Measurements from ENCODE around the gene MFGE8.
A peak's percentile ranks its signal among the peaks of the same experiment; 100 is the strongest.

The MFGE8 gene

GRCh38 chr15:88917760-88918159 lies 4.6 kb upstream of the MFGE8 start:
- no peak for DNase-seq

DNA sequence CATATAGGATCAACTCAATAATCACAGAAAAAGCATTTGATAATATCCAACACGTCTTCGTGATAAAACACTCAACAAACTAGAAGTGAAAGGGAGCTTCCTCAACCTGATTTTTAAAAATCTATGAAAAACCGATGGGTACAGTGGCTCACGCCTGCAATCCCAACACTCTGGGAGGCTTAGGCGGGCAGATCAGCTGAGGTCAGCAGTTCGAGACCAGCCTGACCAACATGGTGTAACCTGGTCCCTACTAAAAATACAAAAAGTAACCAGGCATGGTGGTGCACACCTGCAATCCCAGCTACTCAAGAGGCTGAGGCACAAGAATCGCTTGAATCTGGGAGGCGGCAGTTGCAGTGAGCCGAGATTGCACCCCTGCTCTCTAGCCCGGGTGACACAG lies 2.2 kb upstream of the MFGE8 start:
- DNase-seq, result no peak

DNA sequence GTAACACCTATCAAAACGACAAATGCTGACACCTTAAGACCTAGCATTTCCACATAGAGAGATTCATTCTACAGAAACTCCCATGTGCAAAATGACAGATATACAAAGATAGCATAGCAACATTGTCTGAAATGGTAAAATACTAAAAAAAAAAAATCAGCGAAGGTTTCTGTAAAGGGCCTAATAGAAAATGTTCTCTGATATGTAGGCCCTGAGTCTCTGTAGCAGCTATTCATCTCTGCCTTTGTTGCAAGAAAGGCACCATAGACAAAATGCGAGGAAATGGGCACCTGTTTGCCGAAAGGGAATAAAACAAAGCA lies 631 bp upstream of the MFGE8 start:
- DNase-seq, result no peak

DNA sequence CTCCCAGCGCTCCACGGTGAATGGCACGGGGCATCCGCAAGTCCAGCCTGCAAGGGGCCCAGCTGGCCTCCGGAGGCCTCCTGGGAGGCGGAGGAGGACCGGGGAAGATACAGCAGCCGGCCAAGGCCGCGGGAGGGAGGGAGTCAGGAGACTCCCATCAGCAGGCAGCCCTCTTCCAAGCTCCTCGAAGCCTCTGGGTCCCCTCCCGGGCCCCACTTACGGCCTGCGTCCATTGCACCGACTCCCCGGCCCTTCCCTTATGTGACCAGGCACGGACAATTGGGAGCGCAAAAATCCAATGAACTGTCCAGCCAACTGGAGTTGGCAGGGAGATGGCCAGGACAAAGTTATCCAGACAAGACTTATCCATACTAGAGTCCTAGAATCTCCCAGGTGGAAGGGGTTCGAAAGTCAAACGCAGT lies 668 bp downstream of the MFGE8 start:
- DNase-seq, result no peak

DNA sequence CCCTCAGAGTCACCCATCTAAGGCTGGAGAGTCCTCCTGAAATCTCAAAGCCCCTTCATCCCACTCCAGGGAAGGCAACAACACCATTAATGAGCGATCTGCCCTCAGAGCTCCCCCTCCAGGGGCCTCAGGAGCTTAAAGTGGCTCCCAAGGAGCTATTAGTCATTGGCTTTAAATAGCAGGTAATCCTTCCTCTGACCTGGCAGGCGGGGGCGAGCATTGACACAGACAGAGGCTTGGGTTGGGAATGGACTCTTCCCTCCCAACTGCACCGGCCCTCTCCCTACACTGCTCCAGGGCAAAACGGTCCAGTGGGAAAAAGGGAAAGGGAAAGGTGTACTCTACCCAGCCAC lies 1.4 kb downstream of the MFGE8 start:
- no peak for DNase-seq

GRCh38 chr15:88909956-88910831 lies 3.0 kb downstream of the MFGE8 start:
- no peak for DNase-seq

- no peak for DNase-seq
Observed at GRCh38 chr15:88908697-88909621, 4.2 kb downstream of the MFGE8 start.

DNA sequence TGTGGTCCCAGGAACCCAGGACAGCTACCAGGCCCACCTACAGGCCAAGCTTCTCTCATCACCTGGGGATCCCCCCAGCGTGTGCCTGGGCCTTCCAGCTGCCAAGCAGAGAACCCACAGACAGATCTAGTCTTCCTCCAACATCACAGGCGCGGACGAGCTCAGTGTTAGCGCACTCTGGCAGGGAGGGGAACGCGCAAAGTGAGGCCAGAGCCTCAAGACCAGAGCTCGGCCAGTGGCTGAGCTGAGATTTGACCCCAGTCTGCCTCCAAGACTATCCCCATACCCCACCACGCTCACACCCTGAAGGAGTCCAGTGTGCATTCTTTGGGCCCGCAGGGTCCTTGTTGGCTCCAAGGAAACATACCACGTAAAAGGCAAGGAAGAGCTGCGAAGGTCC lies 5.1 kb downstream of the MFGE8 start:
- no peak for DNase-seq

DNA sequence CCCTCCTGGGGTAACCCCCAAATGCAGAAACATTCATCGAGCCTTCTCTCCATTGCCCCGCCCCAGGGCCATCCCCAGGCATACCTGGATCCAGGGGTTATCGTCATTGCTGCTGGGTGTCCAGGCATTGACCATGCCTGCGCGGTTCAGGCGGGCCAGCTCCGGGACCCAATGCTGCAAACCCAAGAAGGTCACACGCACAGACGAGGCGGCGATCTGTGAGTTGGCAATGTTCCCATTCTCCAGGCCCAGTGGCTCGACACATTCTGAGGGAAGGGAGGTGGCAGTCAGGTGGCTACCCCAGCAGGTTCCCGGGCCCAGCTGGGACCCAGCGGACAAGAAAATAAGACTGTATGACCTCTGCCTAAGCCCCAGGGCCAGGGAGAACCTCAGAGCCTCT lies 6.1 kb downstream of the MFGE8 start:
- DNase-seq, result no peak

- DNase-seq, result no peak
Observed at GRCh38 chr15:88906551-88906950, 6.6 kb downstream of the MFGE8 start.

DNA sequence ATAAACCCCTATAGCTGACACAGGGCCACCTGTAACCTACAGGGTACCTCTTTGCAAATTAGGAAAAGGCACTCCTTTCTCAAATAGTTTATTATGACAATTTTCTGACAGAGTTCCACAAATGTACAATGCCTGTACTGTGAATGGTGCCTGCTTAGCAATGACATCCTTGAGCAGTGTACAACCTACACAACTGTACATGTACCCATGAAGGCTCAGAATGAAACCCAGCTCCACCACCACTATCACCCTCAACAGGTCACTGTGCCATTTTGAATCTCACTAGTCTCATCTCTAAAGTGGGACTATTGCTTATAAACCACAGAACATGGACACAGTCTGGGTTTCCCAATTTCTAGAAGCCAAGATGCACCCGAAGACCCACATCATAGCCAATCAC lies 7.0 kb downstream of the MFGE8 start:
- DNase-seq, result no peak

DNA sequence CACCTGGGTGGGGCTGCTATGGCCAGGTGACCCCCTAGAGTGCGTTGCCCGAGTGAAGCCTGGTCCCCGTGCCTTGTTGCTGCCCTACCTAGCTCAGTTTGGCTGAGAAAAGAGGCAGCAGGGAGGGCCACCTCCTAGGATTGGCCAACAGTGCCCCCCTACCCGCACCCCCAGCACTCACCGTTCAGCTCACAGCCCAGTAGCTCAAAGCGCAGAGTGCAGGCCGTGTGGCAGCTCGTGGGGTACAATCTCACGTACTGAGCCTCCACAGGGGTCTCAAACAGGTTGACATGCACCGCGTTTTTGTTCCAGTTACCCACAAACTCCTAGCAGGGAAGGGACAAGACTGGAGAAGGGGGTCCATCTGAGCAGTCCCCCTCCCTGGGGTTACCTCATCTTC lies 7.6 kb downstream of the MFGE8 start:
- DNase-seq, result no peak

DNA sequence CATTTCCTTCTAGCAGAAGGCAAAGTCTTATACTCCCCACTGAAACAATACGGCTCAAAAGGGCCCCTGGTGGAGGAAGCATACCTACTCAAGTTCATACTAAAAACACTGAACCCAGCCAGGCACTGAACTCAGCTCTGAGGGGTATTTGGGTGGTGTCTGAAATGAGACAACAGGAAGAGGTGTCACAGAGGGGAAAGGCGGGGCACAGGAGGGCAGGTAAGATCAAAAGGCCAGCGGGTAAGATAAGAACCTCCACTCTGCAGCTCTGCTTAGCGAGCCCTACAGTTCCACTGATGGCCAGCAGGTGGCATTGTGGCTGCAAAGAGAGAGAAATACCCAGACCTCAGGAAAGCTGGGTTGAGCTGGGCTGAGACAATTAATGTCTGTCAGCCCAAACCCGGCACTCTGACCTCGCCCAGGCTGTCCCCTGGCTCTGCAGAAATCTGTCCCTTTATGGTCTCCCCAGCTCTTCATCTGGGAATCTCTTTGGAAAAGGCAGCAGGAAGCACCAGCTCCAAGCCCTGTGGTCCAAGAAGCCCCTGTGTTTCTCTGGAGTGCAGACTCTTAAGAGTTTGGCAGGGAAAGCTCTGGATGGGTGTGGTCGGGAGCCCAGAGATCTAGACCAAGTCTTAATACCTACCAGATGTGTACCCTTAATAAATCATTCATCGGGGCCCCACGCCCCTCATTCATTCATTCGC lies 8.4 kb downstream of the MFGE8 start:
- DNase-seq, result peak; percentile 89

- DNase-seq, result no peak
Observed at GRCh38 chr15:88904257-88904623, 8.9 kb downstream of the MFGE8 start.

DNA sequence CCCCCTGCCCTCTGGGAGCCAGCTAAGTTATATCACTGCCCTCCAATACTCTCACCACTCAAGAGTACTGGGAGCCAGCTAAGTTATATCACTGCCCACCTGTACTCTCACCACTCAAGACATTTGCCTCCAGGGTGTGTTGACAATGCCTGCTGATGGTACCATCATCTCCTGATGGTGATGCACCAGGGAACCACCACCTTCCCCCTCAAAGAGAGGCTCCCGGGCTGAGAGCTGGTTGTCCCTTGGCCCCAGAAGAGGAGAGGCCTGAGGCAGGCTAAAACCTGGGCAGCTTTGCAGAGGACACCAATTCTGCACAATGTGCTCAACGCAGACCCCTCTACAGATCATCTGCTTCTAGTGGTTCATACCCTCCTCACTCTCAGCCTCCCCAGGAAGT lies 10.3 kb downstream of the MFGE8 start:
- no peak for DNase-seq

DNA sequence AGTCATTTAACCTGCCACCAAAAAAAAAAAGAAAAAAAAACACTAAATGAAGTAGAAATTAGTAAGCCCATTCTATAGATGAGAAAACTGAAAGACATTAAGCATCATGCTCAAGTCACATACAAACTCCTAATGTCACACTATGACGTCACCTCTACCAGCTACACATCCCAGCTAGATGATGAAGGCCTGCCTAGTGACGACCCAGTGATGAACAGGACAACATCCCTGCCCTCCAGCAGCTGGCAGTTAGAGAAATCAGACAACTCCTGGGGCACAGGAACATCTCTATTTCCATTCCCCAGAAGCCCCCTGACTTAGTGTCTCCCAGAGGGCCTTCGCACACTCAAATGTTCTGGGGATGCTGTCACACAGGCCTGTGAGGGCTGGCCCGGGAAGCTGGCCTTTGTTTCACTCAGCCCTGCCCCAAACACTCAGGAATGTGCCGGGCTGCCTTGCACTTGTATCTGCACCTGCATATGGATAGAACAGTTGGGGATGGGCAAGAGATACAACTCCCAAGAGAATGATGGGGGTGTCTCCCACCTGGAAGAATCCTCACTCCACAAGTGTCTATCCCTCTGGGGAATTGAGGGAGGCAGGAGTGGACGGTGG lies 10.9 kb downstream of the MFGE8 start:
- no peak for DNase-seq

GRCh38 chr15:88901508-88902220 lies 11.5 kb downstream of the MFGE8 start:
- no peak for DNase-seq

GRCh38 chr15:88900982-88901418 lies 12.2 kb downstream of the MFGE8 start:
- DNase-seq, result no peak

GRCh38 chr15:88900309-88900981 lies 12.7 kb downstream of the MFGE8 start:
- no peak for DNase-seq

DNA sequence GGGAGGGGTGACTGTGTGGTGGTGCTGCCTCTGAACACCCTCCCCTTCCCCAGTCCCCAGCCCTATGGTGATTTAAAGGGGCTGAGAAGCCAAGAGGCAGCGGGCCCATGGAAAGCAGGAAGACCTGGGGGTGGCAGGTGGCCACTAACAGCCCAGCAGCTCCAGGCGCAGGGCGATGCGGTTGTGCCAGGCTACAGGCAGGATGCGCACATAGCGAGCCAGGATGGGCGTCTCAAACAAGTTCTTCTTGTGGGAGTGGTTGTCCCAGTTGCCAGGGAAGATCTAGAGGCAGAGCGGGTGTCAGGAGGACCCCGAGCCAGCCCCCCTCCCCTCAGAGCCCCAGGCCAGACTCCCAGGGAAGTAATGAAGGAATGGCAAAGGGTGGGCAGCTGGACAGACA lies 13.9 kb downstream of the MFGE8 start:
- no peak for DNase-seq

DNA sequence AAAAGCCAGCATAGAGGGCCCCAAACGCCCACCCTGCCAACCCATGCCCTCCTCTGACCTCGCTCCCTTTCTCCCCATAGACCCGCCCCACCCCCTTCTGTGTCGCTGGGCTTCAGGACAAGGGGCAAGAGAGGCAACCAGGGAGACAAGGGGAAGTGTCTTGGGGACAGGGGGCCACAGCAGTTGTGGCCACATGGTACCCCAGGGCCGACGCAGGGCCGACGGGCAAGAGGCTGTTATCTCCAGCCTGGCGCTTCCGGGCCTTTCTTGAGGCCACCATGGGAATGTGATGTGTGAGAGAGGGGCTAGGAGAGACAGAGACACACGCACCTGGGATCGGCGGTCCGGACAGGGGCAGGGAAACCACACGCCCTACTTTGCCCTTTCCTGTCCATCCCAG lies 14.4 kb downstream of the MFGE8 start:
- no peak for DNase-seq
